Progenitor cell of endocrine pancreas (in vitro differentiated cells): ENCODE measurements around the gene FJX1. TPM values are rescaled to one million over a fixed set of nuclear protein-coding genes. Genes with fewer than 3 reads are reported as not detected.
A peak's percentile ranks its signal among the peaks of the same experiment; 100 is the strongest.

Experiments
- DNase-seq: peaks from one replicate; pipeline ENCODE4 v3.0.0; 2021; ENCODE audit warnings: low spot score; ENCODE audit not compliant: unreplicated experiment
- H3K27ac Mint-ChIP-seq: 2 replicates; pipeline ENCODE4 v1.8.0; 2021; ENCODE audit warnings: mild to moderate bottlenecking, moderate library complexity, mixed read lengths
- H3K27me3 Mint-ChIP-seq: 2 replicates; pipeline ENCODE4 v1.8.0; 2021; ENCODE audit warnings: mixed read lengths
- H3K36me3 Mint-ChIP-seq: 2 replicates; pipeline ENCODE4 v1.8.0; 2022; ENCODE audit warnings: mixed read lengths; ENCODE audit not compliant: insufficient read depth
- H3K4me1 Mint-ChIP-seq: 2 replicates; pipeline ENCODE4 v1.8.0; 2021; ENCODE audit warnings: low read depth, mixed read lengths
- H3K4me3 Mint-ChIP-seq: 2 replicates; pipeline ENCODE4 v1.8.0; 2021; ENCODE audit warnings: low read depth, mild to moderate bottlenecking, moderate library complexity, mixed read lengths
- H3K9me3 Mint-ChIP-seq: 2 replicates; pipeline ENCODE4 v1.8.0; 2021; ENCODE audit warnings: low read depth, mixed read lengths
- total RNA-seq: library from RNA; stranded (reverse); gene quantifications from 2 replicates; pipeline ENCODE4 v1.2.1, GENCODE V29; 2021
- TF ChIP-seq, protein P1 (sequence below): fragments of 200-600 bp; sonication (generic); IDR thresholded peaks from one replicate; pipeline ENCODE4 v1.5.0; 2021; ENCODE audit warnings: antibody characterized with exemption, mild to moderate bottlenecking; ENCODE audit not compliant: unreplicated experiment

The FJX1 gene
- total RNA-seq, 1 donor from 2014 or later, result 11.2 TPM

- Mint-ChIP-seq H3K9me3 (no peaks in the 10 kb centered on the region), H3K27me3 (peaks cover 33% of the 10 kb centered on the region), H3K4me1 (no peaks in the 10 kb centered on the region), H3K36me3 (no peaks in the 10 kb centered on the region), H3K27ac (no peak overlapping the region), H3K4me3 (no peak overlapping the region)
- no peak for DNase-seq
- TF ChIP-seq, protein P1, sequence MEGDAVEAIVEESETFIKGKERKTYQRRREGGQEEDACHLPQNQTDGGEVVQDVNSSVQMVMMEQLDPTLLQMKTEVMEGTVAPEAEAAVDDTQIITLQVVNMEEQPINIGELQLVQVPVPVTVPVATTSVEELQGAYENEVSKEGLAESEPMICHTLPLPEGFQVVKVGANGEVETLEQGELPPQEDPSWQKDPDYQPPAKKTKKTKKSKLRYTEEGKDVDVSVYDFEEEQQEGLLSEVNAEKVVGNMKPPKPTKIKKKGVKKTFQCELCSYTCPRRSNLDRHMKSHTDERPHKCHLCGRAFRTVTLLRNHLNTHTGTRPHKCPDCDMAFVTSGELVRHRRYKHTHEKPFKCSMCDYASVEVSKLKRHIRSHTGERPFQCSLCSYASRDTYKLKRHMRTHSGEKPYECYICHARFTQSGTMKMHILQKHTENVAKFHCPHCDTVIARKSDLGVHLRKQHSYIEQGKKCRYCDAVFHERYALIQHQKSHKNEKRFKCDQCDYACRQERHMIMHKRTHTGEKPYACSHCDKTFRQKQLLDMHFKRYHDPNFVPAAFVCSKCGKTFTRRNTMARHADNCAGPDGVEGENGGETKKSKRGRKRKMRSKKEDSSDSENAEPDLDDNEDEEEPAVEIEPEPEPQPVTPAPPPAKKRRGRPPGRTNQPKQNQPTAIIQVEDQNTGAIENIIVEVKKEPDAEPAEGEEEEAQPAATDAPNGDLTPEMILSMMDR, result no peak
These were observed 37.6 kb downstream of the FJX1 start for GRCh38 chr11:35655856-35656255.

DNA sequence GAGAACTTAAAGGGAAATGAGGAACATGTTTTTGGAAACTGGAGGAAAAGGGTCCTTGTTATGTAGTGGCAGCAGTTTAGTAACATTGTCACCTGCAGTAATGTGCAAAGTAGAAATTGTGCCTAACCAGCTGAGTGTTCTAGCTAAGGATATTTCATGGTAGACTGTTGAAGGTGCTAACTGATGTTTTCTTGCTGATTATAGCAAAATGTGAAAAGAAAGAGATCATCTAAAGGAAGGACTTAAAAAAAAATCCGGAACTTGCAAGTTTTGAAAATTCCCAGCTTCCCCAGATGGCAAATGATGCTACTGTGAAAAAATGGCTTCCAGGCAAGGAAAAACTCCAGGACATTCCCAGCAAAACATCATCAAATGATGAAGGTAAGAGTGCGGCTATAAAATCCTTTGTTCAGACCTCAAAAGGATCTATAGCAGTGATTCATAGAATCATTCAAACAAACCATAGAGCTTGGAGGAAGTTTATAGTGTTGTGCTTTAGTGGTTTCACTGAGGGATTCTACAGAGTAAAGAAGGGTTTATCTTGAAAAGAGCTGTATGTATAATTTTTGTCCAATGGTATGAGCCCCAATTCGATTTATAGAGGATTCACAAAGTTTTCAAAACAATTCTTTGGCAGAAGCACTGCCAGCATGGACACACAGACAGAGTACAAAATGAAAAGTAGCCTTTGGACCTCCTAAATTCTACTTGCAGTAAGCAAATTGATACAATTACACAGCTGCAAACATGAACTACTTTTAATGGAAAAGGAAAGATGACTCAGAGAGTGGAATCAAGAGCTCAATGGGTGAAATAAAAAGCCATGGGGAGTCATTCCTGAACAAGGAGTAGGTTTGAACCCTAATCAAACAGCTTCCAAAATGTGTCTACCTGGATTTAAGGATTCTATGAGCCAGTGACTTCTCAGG, 40.0 kb downstream of the FJX1 start:
- H3K4me3 Mint-ChIP-seq, result no peak overlapping the region
- H3K36me3 Mint-ChIP-seq, result peaks cover 4% of the 10 kb centered on the region
- H3K27me3 Mint-ChIP-seq, result peaks cover 33% of the 10 kb centered on the region
- H3K27ac Mint-ChIP-seq, result no peak overlapping the region
- peaks cover 13% of the 10 kb centered on the region for H3K4me1 Mint-ChIP-seq
- DNase-seq, result no peak
- H3K9me3 Mint-ChIP-seq, result peaks cover 3% of the 10 kb centered on the region
- TF ChIP-seq, protein P1, result no peak

- TF ChIP-seq, protein P1, result no peak
- peak overlapping the region; percentile 93 for H3K4me3 Mint-ChIP-seq
- peak overlapping the region; percentile 96 for H3K27ac Mint-ChIP-seq
- H3K9me3 Mint-ChIP-seq, result peaks cover 26% of the 10 kb centered on the region
- H3K36me3 Mint-ChIP-seq, result peaks cover 26% of the 10 kb centered on the region
- H3K27me3 Mint-ChIP-seq, result peaks cover 14% of the 10 kb centered on the region
- peaks cover 14% of the 10 kb centered on the region for H3K4me1 Mint-ChIP-seq
- no peak for DNase-seq
These were observed 43.3 kb downstream of the FJX1 start for GRCh38 chr11:35661534-35661933.

DNA sequence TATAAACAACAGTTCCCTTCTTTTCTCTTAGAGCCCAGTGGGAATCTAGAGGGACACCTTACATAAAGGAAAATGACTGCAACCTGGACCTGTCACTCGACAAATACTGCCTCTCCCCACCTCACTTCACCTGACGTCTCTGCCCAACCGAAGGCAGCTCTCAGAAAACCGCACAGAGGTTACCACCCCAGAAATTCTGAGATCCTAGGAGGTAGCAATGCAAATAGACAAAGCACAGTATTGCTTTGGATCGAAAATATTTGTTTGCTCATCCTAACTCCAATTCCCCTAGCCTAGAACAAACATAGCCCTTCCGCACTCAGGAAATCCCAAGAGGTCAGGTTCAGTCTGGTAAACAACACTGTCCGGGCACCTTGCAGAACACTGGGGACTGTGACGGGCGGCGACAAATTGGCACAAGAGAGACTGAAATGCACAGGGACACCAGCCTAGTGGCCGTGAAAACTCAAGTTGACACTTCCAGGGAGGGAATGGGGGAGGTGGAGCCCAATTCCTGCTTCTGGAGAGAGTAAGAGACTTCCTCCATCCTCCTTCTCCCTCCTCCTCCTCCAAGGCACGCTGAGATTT, 43.9 kb downstream of the FJX1 start:
- Mint-ChIP-seq H3K27ac (peak overlapping the region; percentile 96), H3K36me3 (peaks cover 29% of the 10 kb centered on the region), H3K4me3 (peak overlapping the region; percentile 93), H3K4me1 (peaks cover 14% of the 10 kb centered on the region), H3K27me3 (peaks cover 10% of the 10 kb centered on the region), H3K9me3 (peaks cover 26% of the 10 kb centered on the region)
- no peak for DNase-seq
- TF ChIP-seq, protein P1, result no peak

DNA sequence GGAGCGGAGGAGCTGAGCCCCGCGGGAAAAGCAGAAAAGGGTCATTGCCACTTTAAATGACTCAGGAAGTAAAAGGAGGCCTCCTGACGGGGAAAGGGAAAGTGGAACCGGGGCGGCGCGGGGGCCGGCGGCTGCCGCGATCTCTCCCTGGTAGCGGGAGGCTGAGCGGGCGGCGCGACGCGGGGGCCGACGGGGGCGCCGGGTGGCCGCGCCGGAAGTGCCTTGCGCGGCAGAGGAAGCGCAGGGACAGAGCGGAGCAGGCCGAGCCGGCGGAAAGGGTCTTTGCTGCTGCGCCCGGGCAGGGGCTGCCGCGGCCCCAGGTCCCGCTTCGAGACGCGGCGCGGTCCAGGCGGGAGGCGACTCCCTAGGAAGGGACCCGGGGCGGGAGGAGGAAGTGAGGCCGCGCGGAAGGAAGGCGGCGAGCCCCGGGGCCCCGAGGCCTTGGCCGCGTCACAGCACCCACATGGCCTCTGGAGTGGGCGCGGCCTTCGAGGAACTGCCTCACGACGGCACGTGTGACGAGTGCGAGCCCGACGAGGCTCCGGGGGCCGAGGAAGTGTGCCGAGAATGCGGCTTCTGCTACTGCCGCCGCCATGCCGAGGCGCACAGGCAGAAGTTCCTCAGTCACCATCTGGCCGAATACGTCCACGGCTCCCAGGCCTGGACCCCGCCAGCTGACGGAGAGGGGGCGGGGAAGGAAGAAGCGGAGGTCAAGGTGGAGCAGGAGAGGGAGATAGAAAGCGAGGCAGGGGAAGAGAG, 44.6 kb downstream of the FJX1 start, which contains the start of gene TRIM44:
TRIM44 (plus strand) TSS at position 127 of the 759 bp plus-strand sequence; CDS start at position 464, 337 bp downstream.
- Mint-ChIP-seq H3K27me3 (peaks cover 9% of the 10 kb centered on the region), H3K9me3 (peaks cover 28% of the 10 kb centered on the region), H3K36me3 (peaks cover 31% of the 10 kb centered on the region), H3K4me1 (peaks cover 14% of the 10 kb centered on the region), H3K4me3 (peak within 1 kb of the TSS; percentile 93), H3K27ac (peak within 1 kb of the TSS; percentile 96)
- DNase-seq, result peak; percentile 50
- TF ChIP-seq, protein P1, result no peak
